Panc1 (cell line): ENCODE data around the gene REPIN1.

Experiments used
- CTCF ChIP-seq: fragments of 450-650 bp; IDR thresholded peaks from 2 replicates; pipeline ENCODE4 v1.5.1; 2017; ENCODE audit warnings: mild to moderate bottlenecking
- POLR2AphosphoS5 ChIP-seq: IDR thresholded peaks from 2 replicates; pipeline ENCODE4 v1.6.1; 2012; ENCODE audit warnings: mild to moderate bottlenecking, low read depth, low read length, moderate library complexity
- REST ChIP-seq, 2 experiments: IDR thresholded peaks; 2 replicates each; pipeline ENCODE4 v1.6.1; 2011 to 2012; ENCODE audit warnings: low read depth in 2 of 2, control low read depth in 1 of 2, low read length in 1 of 2, mild to moderate bottlenecking in 1 of 2, moderate library complexity in 1 of 2; ENCODE audit not compliant: insufficient read depth in 1 of 2
- SIN3A ChIP-seq: IDR thresholded peaks from 2 replicates; pipeline ENCODE4 v1.6.1; 2012; ENCODE audit warnings: low read depth, mild to moderate bottlenecking, low read length, moderate library complexity, borderline replicate concordance; ENCODE audit not compliant: insufficient read depth
- TCF7L2 ChIP-seq: IDR thresholded peaks from 2 replicates; pipeline ENCODE4 v1.6.1; 2011; ENCODE audit warnings: mild to moderate bottlenecking, low read depth, low read length, inconsistent platforms

GRCh38 chr7:150373049-150373801 lies 4.6 kb downstream of the REPIN1 start:
- TF ChIP-seq CTCF (no peak), REST (IDR thresholded peaks at IDR 0.05; ENCODE audit: insufficient read depth in 1 of 2, low read depth in 2 of 2, low read length in 1 of 2) (no peak), POLR2AphosphoS5 (no peak), TCF7L2 (no peak), SIN3A (no peak)
